ENCODE measurements around the gene OSBP2. TPM values are rescaled to one million over a fixed set of nuclear protein-coding genes. Genes with fewer than 3 reads are reported as not detected.
A peak's percentile ranks its signal among the peaks of the same experiment; 100 is the strongest.

The OSBP2 gene
- polyA plus RNA-seq, 2 donors: 2.5 to 2.7 TPM

- H3K4me1 ChIP-seq (ENCODE audit: control insufficient read depth in 2 of 2, insufficient read depth in 2 of 2, low read length in 1 of 2): no peaks in the 10 kb centered on the region
- H3K9me3 ChIP-seq (ENCODE audit: control insufficient read depth in 2 of 2, insufficient read depth in 1 of 2, low read depth in 1 of 2, low read length in 1 of 2): no peaks in the 10 kb centered on the region
- no peaks in the 10 kb centered on the region for H3K27me3 ChIP-seq (ENCODE audit: control insufficient read depth in 1 of 2, insufficient read depth in 2 of 2, low read length in 2 of 2)
- H3K27ac ChIP-seq (ENCODE audit: low read depth in 2 of 2, low read length in 1 of 2): no peak overlapping the region
- WGBS, 2 donors: 76 to 83% methylated on average over 3 of the region's 3 CpGs
- no peaks in the 10 kb centered on the region for H3K36me3 ChIP-seq (ENCODE audit: control insufficient read depth in 2 of 2, insufficient read depth in 2 of 2, low read length in 1 of 2)
- H3K4me3 ChIP-seq (ENCODE audit: low read depth in 1 of 2, low read length in 2 of 2): no peak overlapping the region
Observed at GRCh38 chr22:30655532-30655931, 39.1 kb upstream of the OSBP2 start.

GRCh38 chr22:30662040-30662439 lies 32.6 kb upstream of the OSBP2 start:
- Histone ChIP-seq H3K4me3 (ENCODE audit: low read depth in 1 of 2, low read length in 2 of 2) (no peak overlapping the region), H3K4me1 (ENCODE audit: control insufficient read depth in 2 of 2, insufficient read depth in 2 of 2, low read length in 1 of 2) (no peaks in the 10 kb centered on the region), H3K27me3 (ENCODE audit: control insufficient read depth in 1 of 2, insufficient read depth in 2 of 2, low read length in 2 of 2) (no peaks in the 10 kb centered on the region), H3K9me3 (ENCODE audit: control insufficient read depth in 2 of 2, insufficient read depth in 1 of 2, low read depth in 1 of 2, low read length in 1 of 2) (no peaks in the 10 kb centered on the region), H3K27ac (ENCODE audit: low read depth in 2 of 2, low read length in 1 of 2) (no peak overlapping the region), H3K36me3 (ENCODE audit: control insufficient read depth in 2 of 2, insufficient read depth in 2 of 2, low read length in 1 of 2) (peaks cover 4 to 6% of the 10 kb centered on the region in 2 donors)
- WGBS, 2 donors: 89 to 91% methylated on average over 4 of the region's 4 CpGs

DNA sequence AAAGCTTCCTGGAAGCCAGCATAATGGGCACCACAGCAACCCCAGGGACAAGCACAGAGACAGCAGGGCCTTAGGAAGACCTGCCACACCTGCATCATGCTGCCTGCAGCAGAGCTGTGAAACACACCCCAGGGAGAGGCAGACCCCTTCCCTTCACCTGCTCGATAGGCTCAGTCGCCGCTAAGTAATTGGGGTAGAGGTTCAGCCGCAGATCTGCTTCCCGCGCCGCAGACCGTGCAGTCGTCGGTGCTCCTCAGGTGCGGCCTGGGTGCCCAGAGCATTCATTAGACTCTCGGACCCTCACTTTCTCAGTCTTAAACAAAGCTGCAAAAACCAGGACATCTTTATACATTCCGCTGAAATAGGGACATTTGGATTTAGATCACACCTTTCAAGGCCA lies 29.9 kb upstream of the OSBP2 start:
- H3K4me3 ChIP-seq (ENCODE audit: low read depth in 1 of 2, low read length in 2 of 2): no peak overlapping the region
- no peaks in the 10 kb centered on the region for H3K27me3 ChIP-seq (ENCODE audit: control insufficient read depth in 1 of 2, insufficient read depth in 2 of 2, low read length in 2 of 2)
- H3K27ac ChIP-seq (ENCODE audit: low read depth in 2 of 2, low read length in 1 of 2): no peak overlapping the region
- H3K4me1 ChIP-seq (ENCODE audit: control insufficient read depth in 2 of 2, insufficient read depth in 2 of 2, low read length in 1 of 2): peaks cover 0 to 4% of the 10 kb centered on the region in 2 donors
- H3K36me3 ChIP-seq (ENCODE audit: control insufficient read depth in 2 of 2, insufficient read depth in 2 of 2, low read length in 1 of 2): peaks cover 4 to 6% of the 10 kb centered on the region in 2 donors
- no peaks in the 10 kb centered on the region for H3K9me3 ChIP-seq (ENCODE audit: control insufficient read depth in 2 of 2, insufficient read depth in 1 of 2, low read depth in 1 of 2, low read length in 1 of 2)
- WGBS, 2 donors: 98 to 99% methylated on average over 13 of the region's 13 CpGs

GRCh38 chr22:30665266-30665665 lies 29.4 kb upstream of the OSBP2 start:
- Histone ChIP-seq H3K4me3 (ENCODE audit: low read depth in 1 of 2, low read length in 2 of 2) (no peak overlapping the region), H3K4me1 (ENCODE audit: control insufficient read depth in 2 of 2, insufficient read depth in 2 of 2, low read length in 1 of 2) (peaks cover 0 to 4% of the 10 kb centered on the region in 2 donors), H3K27me3 (ENCODE audit: control insufficient read depth in 1 of 2, insufficient read depth in 2 of 2, low read length in 2 of 2) (no peaks in the 10 kb centered on the region), H3K36me3 (ENCODE audit: control insufficient read depth in 2 of 2, insufficient read depth in 2 of 2, low read length in 1 of 2) (peaks cover 4 to 6% of the 10 kb centered on the region in 2 donors), H3K27ac (ENCODE audit: low read depth in 2 of 2, low read length in 1 of 2) (no peak overlapping the region), H3K9me3 (ENCODE audit: control insufficient read depth in 2 of 2, insufficient read depth in 1 of 2, low read depth in 1 of 2, low read length in 1 of 2) (no peaks in the 10 kb centered on the region)
- WGBS, 2 donors: 75 to 79% methylated on average over 2 of the region's 2 CpGs

GRCh38 chr22:30665786-30666185 lies 28.9 kb upstream of the OSBP2 start:
- Histone ChIP-seq H3K4me1 (ENCODE audit: control insufficient read depth in 2 of 2, insufficient read depth in 2 of 2, low read length in 1 of 2) (peaks cover 0 to 4% of the 10 kb centered on the region in 2 donors), H3K4me3 (ENCODE audit: low read depth in 1 of 2, low read length in 2 of 2) (no peak overlapping the region), H3K36me3 (ENCODE audit: control insufficient read depth in 2 of 2, insufficient read depth in 2 of 2, low read length in 1 of 2) (peaks cover 4 to 6% of the 10 kb centered on the region in 2 donors), H3K9me3 (ENCODE audit: control insufficient read depth in 2 of 2, insufficient read depth in 1 of 2, low read depth in 1 of 2, low read length in 1 of 2) (no peaks in the 10 kb centered on the region), H3K27ac (ENCODE audit: low read depth in 2 of 2, low read length in 1 of 2) (no peak overlapping the region), H3K27me3 (ENCODE audit: control insufficient read depth in 1 of 2, insufficient read depth in 2 of 2, low read length in 2 of 2) (no peaks in the 10 kb centered on the region)
- WGBS, 2 donors: 75 to 82% methylated on average over 4 of the region's 4 CpGs

- WGBS, 2 donors: 0 to 1% methylated on average over 18 of the region's 18 CpGs
- Histone ChIP-seq H3K9me3 (ENCODE audit: control insufficient read depth in 2 of 2, insufficient read depth in 1 of 2, low read depth in 1 of 2, low read length in 1 of 2) (no peaks in the 10 kb centered on the region), H3K27ac (ENCODE audit: low read depth in 2 of 2, low read length in 1 of 2) (peak overlapping the region in 1 of 2 donors; percentile 21), H3K4me3 (ENCODE audit: low read depth in 1 of 2, low read length in 2 of 2) (peak overlapping the region; percentile 77), H3K27me3 (ENCODE audit: control insufficient read depth in 1 of 2, insufficient read depth in 2 of 2, low read length in 2 of 2) (no peaks in the 10 kb centered on the region), H3K36me3 (ENCODE audit: control insufficient read depth in 2 of 2, insufficient read depth in 2 of 2, low read length in 1 of 2) (peaks cover 4 to 6% of the 10 kb centered on the region in 2 donors), H3K4me1 (ENCODE audit: control insufficient read depth in 2 of 2, insufficient read depth in 2 of 2, low read length in 1 of 2) (peaks cover 0 to 4% of the 10 kb centered on the region in 2 donors)
Observed at GRCh38 chr22:30667107-30667493, 27.6 kb upstream of the OSBP2 start.

DNA sequence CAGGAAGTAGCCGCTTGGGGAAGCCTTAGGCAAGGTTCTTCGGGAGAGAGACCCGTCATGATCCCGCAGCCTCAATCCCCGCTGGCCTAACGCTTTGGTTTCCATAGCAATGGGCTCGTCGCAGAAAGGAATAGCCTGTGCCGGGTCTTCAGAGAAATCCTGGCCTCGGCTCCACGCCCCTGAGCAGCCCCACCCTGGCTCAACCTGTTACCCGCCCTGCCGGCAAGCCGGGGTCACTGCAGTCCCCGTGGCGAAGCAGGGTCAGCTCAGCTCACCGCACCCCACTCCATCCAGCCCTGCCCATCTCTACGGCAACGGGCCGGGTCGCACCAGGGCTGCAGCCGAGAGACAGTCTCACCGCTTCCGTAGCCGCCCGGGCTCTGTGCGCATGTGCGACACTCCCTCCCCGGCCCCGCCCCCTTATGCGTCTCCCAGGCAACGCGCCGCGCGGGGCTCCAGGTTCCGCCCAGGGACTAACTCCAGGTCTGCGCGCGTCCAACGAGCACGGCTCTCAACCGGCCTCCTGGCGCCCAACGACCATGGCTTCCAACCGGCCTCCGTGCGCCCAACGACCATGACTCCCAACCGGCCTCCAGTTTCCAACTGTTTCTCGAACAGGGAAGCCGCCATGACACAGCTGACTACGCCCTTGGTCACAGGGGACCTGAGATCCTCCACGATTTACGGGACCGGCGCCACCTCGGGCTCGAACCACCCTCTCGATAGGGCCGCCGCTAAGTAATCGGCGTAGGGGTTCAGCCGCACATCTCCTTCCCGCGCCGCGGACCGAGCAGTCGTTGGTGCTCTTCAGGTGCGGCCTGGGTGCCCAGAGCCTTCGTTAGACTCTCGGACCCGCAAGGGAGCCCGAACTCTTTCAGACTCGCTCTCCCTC lies 26.9 kb upstream of the OSBP2 start, which contains the start of gene DUSP18:
TSS of gene DUSP18 (minus strand) at position 382 of the 892 bp plus-strand sequence. CDS start 3,872 bp downstream, outside the sequence.
- WGBS, 2 donors: 0 to 1% methylated on average over 76 to 77 of the region's 77 CpGs
- Histone ChIP-seq H3K27ac (ENCODE audit: low read depth in 2 of 2, low read length in 1 of 2) (peak within 1 kb of the TSS; percentile 21 to 45), H3K27me3 (ENCODE audit: control insufficient read depth in 1 of 2, insufficient read depth in 2 of 2, low read length in 2 of 2) (no peaks in the 10 kb centered on the region), H3K36me3 (ENCODE audit: control insufficient read depth in 2 of 2, insufficient read depth in 2 of 2, low read length in 1 of 2) (peaks cover 2 to 6% of the 10 kb centered on the region in 2 donors), H3K4me1 (ENCODE audit: control insufficient read depth in 2 of 2, insufficient read depth in 2 of 2, low read length in 1 of 2) (peaks cover 0 to 4% of the 10 kb centered on the region in 2 donors), H3K4me3 (ENCODE audit: low read depth in 1 of 2, low read length in 2 of 2) (peak within 1 kb of the TSS; percentile 77), H3K9me3 (ENCODE audit: control insufficient read depth in 2 of 2, insufficient read depth in 1 of 2, low read depth in 1 of 2, low read length in 1 of 2) (no peaks in the 10 kb centered on the region)

DNA sequence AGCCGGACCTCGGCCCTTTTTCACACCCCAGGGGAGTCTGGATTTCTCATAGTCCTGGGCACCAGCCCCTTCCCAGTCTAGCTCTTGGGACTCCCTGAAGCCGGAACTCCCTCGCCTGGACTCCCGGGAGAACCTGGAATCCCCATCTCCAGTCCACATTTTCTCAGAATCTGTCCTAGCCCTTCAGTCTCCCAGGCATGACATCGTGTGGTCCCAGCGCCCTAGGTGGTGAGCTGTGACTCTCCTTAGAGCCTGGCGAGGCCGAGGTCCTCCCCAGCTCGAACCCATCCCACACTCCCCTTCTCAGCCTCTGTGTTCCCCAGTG lies 26.3 kb upstream of the OSBP2 start:
- H3K4me1 ChIP-seq (ENCODE audit: control insufficient read depth in 2 of 2, insufficient read depth in 2 of 2, low read length in 1 of 2): peaks cover 0 to 4% of the 10 kb centered on the region in 2 donors
- WGBS, 2 donors: 20 to 31% methylated on average over 10 of the region's 10 CpGs
- no peaks in the 10 kb centered on the region for H3K27me3 ChIP-seq (ENCODE audit: control insufficient read depth in 1 of 2, insufficient read depth in 2 of 2, low read length in 2 of 2)
- peaks cover 0 to 3% of the 10 kb centered on the region in 2 donors for H3K36me3 ChIP-seq (ENCODE audit: control insufficient read depth in 2 of 2, insufficient read depth in 2 of 2, low read length in 1 of 2)
- peak overlapping the region; percentile 77 for H3K4me3 ChIP-seq (ENCODE audit: low read depth in 1 of 2, low read length in 2 of 2)
- H3K9me3 ChIP-seq (ENCODE audit: control insufficient read depth in 2 of 2, insufficient read depth in 1 of 2, low read depth in 1 of 2, low read length in 1 of 2): no peaks in the 10 kb centered on the region
- peak overlapping the region in 1 of 2 donors; percentile 43 for H3K27ac ChIP-seq (ENCODE audit: low read depth in 2 of 2, low read length in 1 of 2)

DNA sequence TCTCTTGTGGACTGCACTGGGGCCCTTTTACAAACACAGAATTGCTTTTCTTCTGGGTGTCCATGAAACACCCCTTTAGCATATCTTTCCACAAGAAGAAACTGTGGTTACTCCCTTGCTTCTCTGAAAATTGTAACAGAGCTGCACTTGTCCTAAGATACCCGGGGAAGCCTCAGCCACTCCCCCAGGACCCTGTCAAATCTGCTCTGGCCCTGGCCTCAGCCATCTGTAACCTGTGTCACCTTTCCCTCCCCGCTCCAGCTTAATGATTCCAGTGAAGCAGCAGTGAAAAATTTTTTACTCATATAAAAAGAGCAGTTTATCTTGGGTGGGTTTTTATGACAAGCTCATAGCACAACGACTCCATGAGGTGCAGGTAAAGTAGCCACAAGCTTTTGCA lies 23.6 kb upstream of the OSBP2 start:
- no peaks in the 10 kb centered on the region for H3K27me3 ChIP-seq (ENCODE audit: control insufficient read depth in 1 of 2, insufficient read depth in 2 of 2, low read length in 2 of 2)
- WGBS, 2 donors: 74 to 84% methylated on average over 3 of the region's 3 CpGs

GRCh38 chr22:30673136-30673535 lies 21.5 kb upstream of the OSBP2 start:
- Histone ChIP-seq H3K36me3 (ENCODE audit: control insufficient read depth in 2 of 2, insufficient read depth in 2 of 2, low read length in 1 of 2) (no peaks in the 10 kb centered on the region), H3K4me3 (ENCODE audit: low read depth in 1 of 2, low read length in 2 of 2) (no peak overlapping the region), H3K27me3 (ENCODE audit: control insufficient read depth in 1 of 2, insufficient read depth in 2 of 2, low read length in 2 of 2) (no peaks in the 10 kb centered on the region), H3K27ac (ENCODE audit: low read depth in 2 of 2, low read length in 1 of 2) (no peak overlapping the region), H3K4me1 (ENCODE audit: control insufficient read depth in 2 of 2, insufficient read depth in 2 of 2, low read length in 1 of 2) (peaks cover 0 to 4% of the 10 kb centered on the region in 2 donors), H3K9me3 (ENCODE audit: control insufficient read depth in 2 of 2, insufficient read depth in 1 of 2, low read depth in 1 of 2, low read length in 1 of 2) (peaks cover 0 to 4% of the 10 kb centered on the region in 2 donors)
- 85 to 89% methylated on average over 4 of the region's 4 CpGs for WGBS, 2 donors

More for the DNA sequence above, 23.6 kb upstream of the OSBP2 start:
- Histone ChIP-seq H3K27ac (ENCODE audit: low read depth in 2 of 2, low read length in 1 of 2) (no peak overlapping the region), H3K4me3 (ENCODE audit: low read depth in 1 of 2, low read length in 2 of 2) (no peak overlapping the region), H3K4me1 (ENCODE audit: control insufficient read depth in 2 of 2, insufficient read depth in 2 of 2, low read length in 1 of 2) (peaks cover 0 to 4% of the 10 kb centered on the region in 2 donors), H3K9me3 (ENCODE audit: control insufficient read depth in 2 of 2, insufficient read depth in 1 of 2, low read depth in 1 of 2, low read length in 1 of 2) (peaks cover 0 to 4% of the 10 kb centered on the region in 2 donors), H3K36me3 (ENCODE audit: control insufficient read depth in 2 of 2, insufficient read depth in 2 of 2, low read length in 1 of 2) (no peaks in the 10 kb centered on the region)

All from esophagus (tissue), 2 donors.